ENCODE results near the gene CEP68.
"Not testable (repeated sequence)": the region's sequence is repeated elsewhere in the genome, so short reads cannot be mapped to it uniquely, and the experiment has no call there.

Gene CEP68

GRCh38 chr2:65030476-65031332 lies 25.5 kb upstream of the CEP68 start:
- DNase-seq (ENCODE audit: low read depth in 2 of 2), result no peak

- DNase-seq (ENCODE audit: low read depth in 2 of 2), result no peak
Measured at GRCh38 chr2:65031341-65032018, 24.7 kb upstream of the CEP68 start.

GRCh38 chr2:65032019-65032975 lies 23.9 kb upstream of the CEP68 start:
- no peak for DNase-seq (ENCODE audit: low read depth in 2 of 2)

- no peak for DNase-seq (ENCODE audit: low read depth in 2 of 2)
Measured at GRCh38 chr2:65033178-65033577, 23.0 kb upstream of the CEP68 start.

- not testable (repeated sequence) for DNase-seq (ENCODE audit: low read depth in 2 of 2)
Measured at GRCh38 chr2:65033667-65034066, 22.5 kb upstream of the CEP68 start.

- no peak for DNase-seq (ENCODE audit: low read depth in 2 of 2)
Measured at GRCh38 chr2:65035351-65035943, 20.8 kb upstream of the CEP68 start.

- DNase-seq (ENCODE audit: low read depth in 2 of 2), result no peak
Measured at GRCh38 chr2:65037178-65037577, 19.0 kb upstream of the CEP68 start.

- DNase-seq (ENCODE audit: low read depth in 2 of 2), result no peak
Measured at GRCh38 chr2:65039640-65040039, 16.6 kb upstream of the CEP68 start.

- peak; percentile 59 to 60 for DNase-seq (ENCODE audit: low read depth in 2 of 2)
Measured at GRCh38 chr2:65040400-65041261, 15.6 kb upstream of the CEP68 start.

- no peak for DNase-seq (ENCODE audit: low read depth in 2 of 2)
Measured at GRCh38 chr2:65043001-65043400, 13.2 kb upstream of the CEP68 start.

- no peak for DNase-seq (ENCODE audit: low read depth in 2 of 2)
Measured at GRCh38 chr2:65044097-65044735, 12.0 kb upstream of the CEP68 start.

GRCh38 chr2:65045651-65046050 lies 10.6 kb upstream of the CEP68 start:
- no peak for DNase-seq (ENCODE audit: low read depth in 2 of 2)

- DNase-seq (ENCODE audit: low read depth in 2 of 2), result no peak
Measured at GRCh38 chr2:65046633-65047407, 9.4 kb upstream of the CEP68 start.

GRCh38 chr2:65049010-65049639 lies 7.1 kb upstream of the CEP68 start:
- no peak for DNase-seq (ENCODE audit: low read depth in 2 of 2)

GRCh38 chr2:65050931-65051330 lies 5.3 kb upstream of the CEP68 start:
- DNase-seq (ENCODE audit: low read depth in 2 of 2), result no peak

GRCh38 chr2:65053199-65053598 lies 3.0 kb upstream of the CEP68 start:
- no peak for DNase-seq (ENCODE audit: low read depth in 2 of 2)

GRCh38 chr2:65054749-65055421 lies 1.3 kb upstream of the CEP68 start:
- no peak for DNase-seq (ENCODE audit: low read depth in 2 of 2)

Data from stimulated activated CD8-positive, alpha-beta memory T cell treated with anti-CD3 and anti-CD28 coated beads, Interleukin-7, amount 100 ng/mL, for 4 hours (primary cell).